NCI-H1048 (cell line): ENCODE results near the gene LRRC26.

Experiments
- DNase-seq: peaks from one replicate; lab custom pipeline; 2025; lab: John Stamatoyannopoulos, UW

Gene LRRC26

GRCh38 chr9:137150617-137151457 is 19.0 kb downstream of the LRRC26 start:
- peak; percentile 88 for DNase-seq

GRCh38 chr9:137149942-137150616 is 19.8 kb downstream of the LRRC26 start:
- peak; percentile 88 for DNase-seq

GRCh38 chr9:137149363-137149762 is 20.5 kb downstream of the LRRC26 start:
- no peak for DNase-seq

GRCh38 chr9:137148661-137149060 is 21.2 kb downstream of the LRRC26 start:
- no peak for DNase-seq

GRCh38 chr9:137148242-137148641 is 21.6 kb downstream of the LRRC26 start:
- no peak for DNase-seq

GRCh38 chr9:137147793-137148160 is 22.1 kb downstream of the LRRC26 start:
- no peak for DNase-seq

- no peak for DNase-seq
Measured at GRCh38 chr9:137147091-137147792, 22.6 kb downstream of the LRRC26 start.

- no peak for DNase-seq
Measured at GRCh38 chr9:137146527-137146918, 23.3 kb downstream of the LRRC26 start.

GRCh38 chr9:137145731-137146526 is 23.9 kb downstream of the LRRC26 start:
- no peak for DNase-seq

- DNase-seq: no peak
Measured at GRCh38 chr9:137143459-137143858, 26.4 kb downstream of the LRRC26 start.

- no peak for DNase-seq
Measured at GRCh38 chr9:137141976-137142936, 27.6 kb downstream of the LRRC26 start.

- DNase-seq: no peak
Measured at GRCh38 chr9:137141050-137141810, 28.6 kb downstream of the LRRC26 start.

GRCh38 chr9:137140151-137141012 is 29.5 kb downstream of the LRRC26 start:
- DNase-seq: no peak

GRCh38 chr9:137139468-137140150 is 30.2 kb downstream of the LRRC26 start:
- no peak for DNase-seq

- DNase-seq: no peak
Measured at GRCh38 chr9:137138722-137139467, 31.0 kb downstream of the LRRC26 start, which contains the start of gene GRIN1. Gene GRIN1 (plus strand): TSS chr9:137139154. CDS start chr9:137139487, 333 bp downstream.

- no peak for DNase-seq
Measured at GRCh38 chr9:137138058-137138721, 31.7 kb downstream of the LRRC26 start.
